HG02884 (cell line): ENCODE measurements around the gene NRXN2.
"Not testable (repeated sequence)": the region's sequence is repeated elsewhere in the genome, so short reads cannot be mapped to it uniquely, and the experiment has no call there.

Experiments used
- ATAC-seq: cut with Tn5 transposase; IDR thresholded peaks from one replicate; pipeline ENCODE4 v1.9.1; 2021; ENCODE audit warnings: mild to moderate bottlenecking, moderate library complexity; ENCODE audit not compliant: unreplicated experiment

NRXN2 gene

GRCh38 chr11:64677441-64678023, 45.5 kb downstream of the NRXN2 start:
- no peak for ATAC-seq

DNA sequence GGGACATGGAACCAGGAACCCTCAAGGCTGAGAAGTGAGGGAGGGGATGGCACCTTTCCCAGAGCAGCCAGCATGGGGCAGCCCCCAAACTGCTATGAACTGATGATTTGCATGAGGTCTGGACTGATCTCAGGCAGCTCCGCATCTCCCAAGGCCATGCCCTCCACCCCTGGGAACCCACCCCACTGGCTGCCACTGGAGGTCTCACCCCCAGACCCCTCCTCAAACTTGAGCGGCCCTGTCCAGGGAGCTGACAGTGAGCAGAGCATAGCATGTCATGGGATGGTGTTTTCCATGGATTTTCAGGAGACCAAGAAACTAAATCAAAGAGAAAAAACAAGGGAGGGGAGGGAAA, 46.8 kb downstream of the NRXN2 start:
- ATAC-seq, result no peak

- no peak for ATAC-seq
Measured at GRCh38 chr11:64675450-64676260, 47.3 kb downstream of the NRXN2 start.

- ATAC-seq, result no peak
Measured at GRCh38 chr11:64674774-64675173, 48.2 kb downstream of the NRXN2 start.

GRCh38 chr11:64673279-64673678, 49.7 kb downstream of the NRXN2 start:
- no peak for ATAC-seq

GRCh38 chr11:64672875-64673274, 50.1 kb downstream of the NRXN2 start:
- no peak for ATAC-seq

- no peak for ATAC-seq
Measured at GRCh38 chr11:64670975-64671374, 52.0 kb downstream of the NRXN2 start.

- ATAC-seq, result no peak
Measured at GRCh38 chr11:64667154-64667745, 55.7 kb downstream of the NRXN2 start.

- no peak for ATAC-seq
Measured at GRCh38 chr11:64665411-64665821, 57.6 kb downstream of the NRXN2 start.

DNA sequence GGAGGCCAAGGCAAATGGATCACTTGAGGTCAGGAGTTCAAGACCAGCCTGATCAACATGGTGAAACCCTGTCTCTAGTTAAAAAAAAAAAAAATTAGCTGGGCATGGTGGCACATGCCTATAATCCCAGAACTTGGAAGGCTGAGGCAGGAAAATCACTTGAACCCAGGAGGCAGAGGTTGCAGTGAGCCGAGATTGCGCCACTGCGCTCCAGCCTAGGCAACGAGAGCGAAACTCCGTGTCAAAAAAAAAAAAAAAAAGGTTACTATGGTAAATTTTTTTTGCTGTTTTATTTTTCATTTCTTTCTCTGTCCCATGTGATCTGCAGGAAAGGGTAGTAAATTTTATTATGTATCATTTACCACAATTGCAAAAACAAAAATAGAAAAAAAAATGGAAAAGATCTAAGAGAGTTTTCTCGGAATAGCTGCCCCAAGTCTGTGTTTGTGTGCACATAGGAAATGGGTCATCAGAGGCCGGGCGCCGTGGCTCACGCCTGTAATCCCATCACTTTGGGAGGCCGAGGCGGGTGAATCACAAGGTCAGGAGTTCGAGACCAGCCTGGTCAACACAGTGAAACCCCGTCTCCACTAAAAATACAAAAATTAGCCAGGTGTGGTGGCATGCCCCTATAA, 58.6 kb downstream of the NRXN2 start:
- not testable (repeated sequence) for ATAC-seq

- ATAC-seq, result no peak
Measured at GRCh38 chr11:64663656-64664055, 59.3 kb downstream of the NRXN2 start.

DNA sequence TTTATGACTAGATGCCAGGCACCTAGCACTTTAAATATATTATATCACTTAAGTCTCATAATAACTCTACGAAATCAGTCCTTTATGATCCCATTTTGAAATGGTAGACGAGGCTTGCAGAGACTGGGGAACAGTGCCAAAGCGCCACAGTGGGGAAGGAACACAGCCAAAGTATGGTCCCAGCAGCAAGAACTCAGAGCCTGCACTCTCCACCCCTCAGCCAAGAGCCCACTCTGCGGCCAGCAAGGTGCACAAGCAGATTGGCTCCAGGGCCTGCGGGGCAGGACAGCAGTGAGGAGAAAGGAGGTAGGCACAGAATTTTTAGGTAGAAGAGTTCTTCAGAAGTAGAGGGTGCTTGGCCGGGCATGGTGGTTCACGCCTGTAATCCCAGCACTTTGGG, 61.4 kb downstream of the NRXN2 start:
- no peak for ATAC-seq

GRCh38 chr11:64661146-64661545, 61.9 kb downstream of the NRXN2 start:
- no peak for ATAC-seq

GRCh38 chr11:64660706-64661105, 62.3 kb downstream of the NRXN2 start:
- no peak for ATAC-seq

- ATAC-seq, result no peak
Measured at GRCh38 chr11:64660205-64660604, 62.8 kb downstream of the NRXN2 start.

GRCh38 chr11:64659417-64660144, 63.4 kb downstream of the NRXN2 start:
- no peak for ATAC-seq

GRCh38 chr11:64658265-64658664, 64.7 kb downstream of the NRXN2 start:
- no peak for ATAC-seq

DNA sequence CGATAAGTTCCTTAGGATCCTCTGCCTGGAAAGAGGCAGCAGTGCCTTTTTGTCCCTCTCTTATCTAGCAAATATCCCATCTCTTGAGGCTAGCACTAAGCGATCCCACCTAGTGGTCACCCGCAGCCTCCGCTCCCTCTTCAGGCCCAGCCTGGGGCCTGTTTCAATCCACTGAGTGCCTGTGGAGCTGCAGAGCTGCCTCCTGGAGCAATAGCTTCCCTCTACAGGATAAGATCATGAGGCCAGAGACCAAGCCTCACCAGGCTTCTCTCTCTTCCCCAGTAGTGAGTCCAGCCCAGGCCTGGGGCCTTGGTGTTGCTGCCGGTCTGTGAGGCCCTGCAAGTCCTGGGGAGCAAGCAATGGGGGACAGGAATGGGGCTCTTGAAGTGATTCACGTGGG, 66.1 kb downstream of the NRXN2 start:
- no peak for ATAC-seq

DNA sequence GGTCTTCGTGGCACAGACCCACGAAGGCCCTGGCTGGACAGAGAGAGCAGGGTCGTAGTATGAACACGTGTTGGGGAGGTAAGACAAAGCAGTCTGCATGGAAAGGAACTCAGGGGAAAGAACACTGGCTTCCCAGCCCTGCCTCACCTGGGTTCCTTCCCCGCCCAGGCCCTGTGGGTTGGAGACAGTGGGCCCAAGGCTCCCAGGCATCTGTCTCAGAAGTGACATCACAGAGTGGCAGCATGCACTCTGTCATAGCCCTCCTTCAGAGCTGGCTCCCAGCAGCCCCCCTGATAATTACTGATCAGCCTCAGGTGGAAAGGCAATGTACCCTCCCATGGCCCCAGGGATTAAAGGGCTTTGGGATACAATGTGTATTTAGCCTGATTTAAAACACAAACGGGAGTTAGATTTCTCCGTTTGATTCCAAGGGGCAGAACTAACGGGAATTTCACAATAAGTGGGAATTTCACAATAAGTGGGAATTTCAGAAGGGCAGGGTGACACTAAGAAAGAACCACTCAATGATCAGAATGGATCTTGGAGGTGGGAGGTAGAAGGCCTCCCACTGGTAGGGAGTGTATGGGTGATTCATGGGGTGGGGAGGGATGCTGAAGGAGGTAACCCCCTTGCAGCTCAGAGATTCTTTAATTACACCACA, 66.9 kb downstream of the NRXN2 start:
- ATAC-seq, result no peak

DNA sequence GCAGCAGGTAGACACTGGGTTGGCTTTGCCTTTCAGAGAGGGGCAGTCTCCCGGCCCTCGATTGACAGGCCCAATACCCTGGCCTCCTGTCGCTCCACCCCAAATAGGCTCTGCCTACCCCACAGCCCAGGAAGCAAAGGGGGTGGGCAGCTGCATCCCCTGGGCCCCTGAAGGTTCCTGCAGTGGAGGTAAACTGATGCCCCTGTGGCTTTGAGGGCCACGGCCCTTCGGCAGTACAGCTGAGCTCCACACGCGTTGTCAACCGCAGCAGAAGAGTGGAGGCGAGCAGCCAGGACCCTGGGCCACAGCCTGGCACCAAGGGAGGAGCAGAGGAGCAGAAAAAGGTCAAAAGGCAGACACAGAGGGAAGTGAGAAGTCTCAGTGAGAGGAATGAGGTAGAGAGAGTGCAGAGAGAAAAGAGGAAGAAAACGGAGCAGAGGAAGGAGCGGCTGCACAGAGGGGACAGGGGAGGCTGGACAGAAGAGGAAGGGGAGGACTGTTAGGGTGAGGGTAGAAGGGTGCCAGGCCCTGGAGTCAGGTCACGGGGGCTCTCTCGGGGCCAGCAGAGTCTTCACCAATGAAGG, 67.9 kb downstream of the NRXN2 start:
- no peak for ATAC-seq
